Common myeloid progenitor, CD34-positive (primary cell): ENCODE data around the gene RELL2.

Source experiments
- CTCF ChIA-PET: fragments of 350-600 bp; sonication (Branson Sonifier 250); formaldehyde crosslinking; loops from one replicate; lab custom pipeline; 2021; ENCODE audit warnings: antibody characterized with exemption; lab: Charles Lee
- POLR2A ChIA-PET: fragments of 350-600 bp; sonication (Branson Sonifier 250); formaldehyde crosslinking; loops from one replicate; lab custom pipeline; 2021; ENCODE audit warnings: antibody characterized with exemption; lab: Charles Lee
- DNase-seq, 3 donors: peaks; one replicate each; pipeline versions ENCODE4 v3.0.0 to v3.0.0-alpha.2; 2013
- H3K27ac ChIP-seq, 2 experiments: 1 replicate in 1 of 2; 2 replicates in 1 of 2; pipeline ENCODE4 v1.7.0; 2013; ENCODE audit warnings: inconsistent platforms in 2 of 2, low read length in 2 of 2, mild to moderate bottlenecking in 2 of 2, low read depth in 1 of 2, moderate library complexity in 1 of 2; ENCODE audit not compliant: severe bottlenecking in 2 of 2, insufficient read depth in 1 of 2, poor library complexity in 1 of 2
- H3K27me3 ChIP-seq, 5 experiments: replicated peaks in 2 of 5; 1 replicate in 3 of 5; 2 replicates in 2 of 5; pipeline versions ENCODE4 v1.6.1 to v1.7.0; 2013; ENCODE audit warnings: low read length in 4 of 5, mild to moderate bottlenecking in 2 of 5, moderate library complexity in 2 of 5, inconsistent platforms in 1 of 5; ENCODE audit not compliant: insufficient read depth in 5 of 5, control insufficient read depth in 4 of 5
- H3K36me3 ChIP-seq, 4 experiments: 1 replicate in 2 of 4; 2 replicates in 2 of 4; pipeline versions ENCODE4 v1.6.1 to v1.7.0; 2013; ENCODE audit warnings: low read length in 3 of 4, control low read depth in 1 of 4, mild to moderate bottlenecking in 1 of 4; ENCODE audit not compliant: control insufficient read depth in 4 of 4, insufficient read depth in 4 of 4
- H3K4me1 ChIP-seq, 4 experiments: 1 replicate in 3 of 4; 2 replicates in 1 of 4; pipeline versions ENCODE4 v1.6.1 to v1.7.1; 2013; ENCODE audit warnings: low read length in 3 of 4, mild to moderate bottlenecking in 3 of 4, control low read depth in 1 of 4, inconsistent platforms in 1 of 4, moderate library complexity in 1 of 4; ENCODE audit not compliant: control insufficient read depth in 4 of 4, insufficient read depth in 4 of 4; ENCODE audit errors: control extremely low read depth in 1 of 4
- H3K4me3 ChIP-seq, 7 experiments: 1 replicate in 4 of 7; 2 replicates in 3 of 7; pipeline versions ENCODE4 v1.5.1 to v1.7.0; 2013; ENCODE audit warnings: mild to moderate bottlenecking in 7 of 7, low read length in 6 of 7, moderate library complexity in 6 of 7, inconsistent platforms in 2 of 7, low read depth in 2 of 7, control low read depth in 1 of 7; ENCODE audit not compliant: insufficient read depth in 4 of 7, control insufficient read depth in 1 of 7; ENCODE audit errors: extremely low read depth in 1 of 7
- H3K9me3 ChIP-seq, 5 experiments: 1 replicate in 4 of 5; 2 replicates in 1 of 5; pipeline versions ENCODE4 v1.6.1 to v1.7.1; 2013; ENCODE audit warnings: low read length in 4 of 5, mild to moderate bottlenecking in 2 of 5, inconsistent platforms in 1 of 5, low read depth in 1 of 5, moderate library complexity in 1 of 5; ENCODE audit not compliant: control insufficient read depth in 4 of 5, insufficient read depth in 2 of 5; ENCODE audit errors: control extremely low read depth in 1 of 5
- WGBS: methylation state at CpG from one replicate; pipeline ENCODE4 v1.1.5; 2013; ENCODE audit not compliant: insufficient coverage; 5-methylcytosine and 5-hydroxymethylcytosine counted together

RELL2 gene

GRCh38 chr5:141628175-141628788 lies 8.5 kb upstream of the RELL2 start:
- ChIA-PET CTCF (interaction anchor here (4.0 to 11.2 kb wide), 2 partner anchors 8 to 37 kb away, joined by 23 to 101 read pairs; partner anchors contain the start of gene DIAPH1), POLR2A (no interaction called here)
- H3K4me3 ChIP-seq: no peak overlapping the region
- 96% methylated on average over 5 of the region's 6 CpGs for WGBS
- H3K9me3 ChIP-seq: no peaks in the 10 kb centered on the region
- H3K4me1 ChIP-seq: peaks cover 0 to 5% (median 0%) of the 10 kb centered on the region in 4 experiments
- H3K27me3 ChIP-seq: no peaks in the 10 kb centered on the region
- H3K27ac ChIP-seq: no peak overlapping the region
- peaks cover 23 to 74% (median 50%) of the 10 kb centered on the region in 4 experiments for H3K36me3 ChIP-seq
- DNase-seq: no peak

GRCh38 chr5:141630570-141631140 lies 6.1 kb upstream of the RELL2 start:
- POLR2A ChIA-PET: no interaction called here
- peaks cover 0 to 18% (median 8%) of the 10 kb centered on the region in 4 experiments for H3K4me1 ChIP-seq
- H3K27ac ChIP-seq: no peak overlapping the region
- no peaks in the 10 kb centered on the region for H3K27me3 ChIP-seq
- CTCF ChIA-PET: interaction anchor here (0.9 to 11.2 kb wide), 7 partner anchors 10 to 67 kb away, joined by 3 to 101 read pairs (median 4); partner anchors contain the start of gene DIAPH1
- no peaks in the 10 kb centered on the region for H3K9me3 ChIP-seq
- WGBS: no CpG with 5 or more reads among the region's 5 CpGs
- peaks cover 21 to 63% (median 39%) of the 10 kb centered on the region in 4 experiments for H3K36me3 ChIP-seq
- no peak for DNase-seq
- H3K4me3 ChIP-seq: no peak overlapping the region

GRCh38 chr5:141632650-141633049 lies 4.1 kb upstream of the RELL2 start:
- Histone ChIP-seq H3K4me1 (peaks cover 4 to 33% (median 23%) of the 10 kb centered on the region in 4 experiments), H3K27me3 (no peaks in the 10 kb centered on the region), H3K36me3 (peaks cover 21 to 49% (median 29%) of the 10 kb centered on the region in 4 experiments), H3K27ac (no peak overlapping the region), H3K4me3 (no peak overlapping the region), H3K9me3 (no peaks in the 10 kb centered on the region)
- no peak for DNase-seq
- POLR2A ChIA-PET: no interaction called here
- CTCF ChIA-PET: interaction anchor here (0.8 to 11.2 kb wide), 6 partner anchors 12 to 122 kb away, joined by 3 to 101 read pairs (median 3); partner anchors contain the start of gene DIAPH1
- no CpG with 5 or more reads among the region's 2 CpGs for WGBS

GRCh38 chr5:141633871-141634561 lies 2.8 kb upstream of the RELL2 start:
- POLR2A ChIA-PET: no interaction called here
- H3K9me3 ChIP-seq: no peaks in the 10 kb centered on the region
- H3K4me1 ChIP-seq: peaks cover 4 to 40% (median 30%) of the 10 kb centered on the region in 4 experiments

GRCh38 chr5:141634720-141635119 lies 2.1 kb upstream of the RELL2 start:
- DNase-seq: no peak
- ChIA-PET POLR2A (no interaction called here), CTCF (interaction anchor here (0.9 to 11.2 kb wide), 10 partner anchors 9 to 65 kb away, joined by 3 to 101 read pairs (median 3); partner anchors contain the start of gene DIAPH1)
- H3K27ac ChIP-seq: no peak overlapping the region
- WGBS: 96% methylated on average over 3 of the region's 6 CpGs
- no peak overlapping the region for H3K4me3 ChIP-seq
- H3K27me3 ChIP-seq: no peaks in the 10 kb centered on the region
- peaks cover 5 to 29% (median 12%) of the 10 kb centered on the region in 4 experiments for H3K36me3 ChIP-seq
- H3K4me1 ChIP-seq: peaks cover 4 to 40% (median 30%) of the 10 kb centered on the region in 4 experiments
- H3K9me3 ChIP-seq: no peaks in the 10 kb centered on the region

More at GRCh38 chr5:141633871-141634561, 2.8 kb upstream of the RELL2 start:
- 73% methylated on average over 4 of the region's 5 CpGs for WGBS
- Histone ChIP-seq H3K27me3 (no peaks in the 10 kb centered on the region), H3K36me3 (peaks cover 10 to 36% (median 18%) of the 10 kb centered on the region in 4 experiments), H3K4me3 (no peak overlapping the region), H3K27ac (no peak overlapping the region)
- no peak for DNase-seq
- CTCF ChIA-PET: interaction anchor here (0.7 to 11.2 kb wide), 8 partner anchors 9 to 56 kb away, joined by 3 to 101 read pairs (median 4); partner anchors contain the start of genes DIAPH1 and FCHSD1

- 40% methylated on average over 1 of the region's 7 CpGs for WGBS
- POLR2A ChIA-PET: no interaction called here
- no peak for DNase-seq
- Histone ChIP-seq H3K4me1 (peaks cover 4 to 40% (median 30%) of the 10 kb centered on the region in 4 experiments), H3K4me3 (peak overlapping the region in 6 of 7 experiments; percentile 79 to 99 (median 92)), H3K27ac (peak overlapping the region; percentile 60 to 88), H3K36me3 (peaks cover 5 to 22% (median 9%) of the 10 kb centered on the region in 4 experiments), H3K9me3 (no peaks in the 10 kb centered on the region), H3K27me3 (no peaks in the 10 kb centered on the region)
- CTCF ChIA-PET: interaction anchor here (0.6 to 11.2 kb wide), 13 partner anchors 9 to 102 kb away, joined by 3 to 101 read pairs (median 3); partner anchors contain the start of gene DIAPH1
These were observed 1.2 kb upstream of the RELL2 start for GRCh38 chr5:141635646-141636045.
